Psoas muscle (tissue), 8 donors: ENCODE measurements around the gene ACTL8. TPM values are rescaled to one million over a fixed set of nuclear protein-coding genes. Genes with fewer than 3 reads are reported as not detected.

Source experiments
- ATAC-seq, 4 donors: fragments of 200-7000 bp; cut with Tn5 transposase; one replicate each; pipeline ENCODE4 v1.9.1; 2020; ENCODE audit warnings: moderate library complexity in 3 of 4, mild to moderate bottlenecking in 2 of 4
- DNase-seq, 2 donors: peaks; one replicate each; pipeline ENCODE4 v3.0.0-alpha.2; 2020
- H3K27ac ChIP-seq: fragments of 200-600 bp; one replicate; pipeline ENCODE4 v1.8.0; 2022
- H3K27me3 ChIP-seq, 3 donors: fragments of 200-600 bp in 1 of 3; one replicate each; pipeline versions ENCODE4 v1.6.1 to v1.8.0; 2013 to 2022; ENCODE audit warnings: low read length in 2 of 3, mild to moderate bottlenecking in 2 of 3, moderate library complexity in 1 of 3; ENCODE audit not compliant: insufficient read depth in 3 of 3
- H3K36me3 ChIP-seq, 2 donors: fragments of 200-600 bp in 1 of 2; one replicate each; pipeline versions ENCODE4 v1.6.1 to v1.8.0; 2013 to 2022; ENCODE audit warnings: low read depth in 1 of 2, mild to moderate bottlenecking in 1 of 2, moderate library complexity in 1 of 2; ENCODE audit not compliant: insufficient read depth in 1 of 2
- H3K4me1 ChIP-seq: fragments of 200-600 bp; one replicate; pipeline ENCODE4 v1.8.0; 2022
- H3K4me3 ChIP-seq: fragments of 200-600 bp; one replicate; pipeline ENCODE4 v1.8.0; 2022; ENCODE audit warnings: mild to moderate bottlenecking
- H3K9me3 ChIP-seq: fragments of 200-600 bp; one replicate; pipeline ENCODE4 v1.8.0; 2022
- CTCF ChIP-seq: fragments of 200-600 bp; IDR thresholded peaks from one replicate; pipeline ENCODE4 v1.8.0; 2022; ENCODE audit warnings: antibody characterized with exemption
- WGBS, 3 donors: extraction: QIAGEN DNeasy Blood & Tissue Kit; methylation state at CpG; one replicate each; pipeline versions ENCODE4 v1.1.6 to v1.1.7; 2013; 5-methylcytosine and 5-hydroxymethylcytosine counted together
- intact Hi-C, 2 donors: fragments of 100-400 bp; cut with DNase I; formaldehyde crosslinking; loops; one replicate each; pipeline versions ENCODE4 v1.11.0 to v1.14.2; 2022
- polyA plus RNA-seq, 3 donors: library from polyadenylated mRNA; stranded (reverse); fragments of 200-250 nt; gene quantifications; one replicate each; pipeline ENCODE4 v1.2.3, GENCODE V29; 2013
- total RNA-seq, 4 donors: library from RNA; stranded (reverse); fragmentation: NEBNext Ultra II Directional in 2 of 4; extraction: Animal tissue kit (Norgen Biotek cat#: 25700) in 2 of 4; gene quantifications; one replicate each; pipeline versions ENCODE4 v1.2.1 to v1.2.4, GENCODE V29; 2021 to 2023
- donor health status: healthy with polysubstance abuse.
- donor health status: DM: no; HTN: no; CAD: no; lungs with moderate emphysema.
- donor health status: Bipolar disorder and iron deficiency.
- donor health status: healthy.
- donor health status: DM: yes; HTN: yes; CAD: no.
- donor health status: DM: no; HTN: no; CAD: no.
- donor health status: DM: no; HTN: no; CAD: no.
- donor health status: DM: yes; HTN: yes; CAD: no.

The ACTL8 gene
- total and polyA plus RNA-seq, 7 donors = not detected

- ATAC-seq = no peak
- WGBS, 3 donors = 76 to 79% (median 76%) methylated on average over 4 of the region's 4 CpGs
- Histone ChIP-seq H3K4me3 (no peak overlapping the region), H3K27ac (no peak overlapping the region), H3K36me3 (no peaks in the 10 kb centered on the region), H3K9me3 (peaks cover 12% of the 10 kb centered on the region), H3K4me1 (no peaks in the 10 kb centered on the region), H3K27me3 (peaks cover 3 to 10% (median 4%) of the 10 kb centered on the region in 3 donors)
- DNase-seq = no peak
- no peak for TF ChIP-seq CTCF
- intact Hi-C loops = no loop called here
Measured at GRCh38 chr1:17752356-17752755, 2.8 kb upstream of the ACTL8 start.

GRCh38 chr1:17757426-17757825 lies 2.3 kb downstream of the ACTL8 start:
- no peak for TF ChIP-seq CTCF
- H3K4me3 ChIP-seq = no peak overlapping the region
- DNase-seq (no peak), ATAC-seq (no peak)
- no peaks in the 10 kb centered on the region for H3K36me3 ChIP-seq
- intact Hi-C loops = no loop called here
- WGBS, 3 donors = 26 to 39% (median 30%) methylated on average over 6 of the region's 6 CpGs
- peaks cover 0 to 4% (median 4%) of the 10 kb centered on the region in 3 donors for H3K27me3 ChIP-seq
- H3K27ac ChIP-seq = no peak overlapping the region
- H3K4me1 ChIP-seq = no peaks in the 10 kb centered on the region
- H3K9me3 ChIP-seq = peaks cover 29% of the 10 kb centered on the region

- ATAC-seq (no peak), DNase-seq (no peak)
- Histone ChIP-seq H3K4me1 (no peaks in the 10 kb centered on the region), H3K9me3 (peaks cover 29% of the 10 kb centered on the region), H3K36me3 (no peaks in the 10 kb centered on the region), H3K4me3 (no peak overlapping the region), H3K27ac (no peak overlapping the region), H3K27me3 (peaks cover 0 to 5% (median 4%) of the 10 kb centered on the region in 3 donors)
- no peak for TF ChIP-seq CTCF
- WGBS, 3 donors = 63 to 74% (median 66%) methylated on average over 7 of the region's 7 CpGs
- intact Hi-C loops = no loop called here
Measured at GRCh38 chr1:17759114-17759513, 4.0 kb downstream of the ACTL8 start.

- ATAC-seq (no peak), DNase-seq (no peak)
- Histone ChIP-seq H3K4me3 (no peak overlapping the region), H3K4me1 (no peaks in the 10 kb centered on the region), H3K27me3 (peaks cover 0 to 14% (median 4%) of the 10 kb centered on the region in 3 donors), H3K9me3 (peaks cover 17% of the 10 kb centered on the region), H3K27ac (no peak overlapping the region), H3K36me3 (no peaks in the 10 kb centered on the region)
- intact Hi-C loops = no loop called here
- TF ChIP-seq CTCF = no peak
- 83 to 90% (median 87%) methylated on average over 11 of the region's 11 CpGs for WGBS, 3 donors
Measured at GRCh38 chr1:17762313-17762712, 7.2 kb downstream of the ACTL8 start.

GRCh38 chr1:17763417-17763816 lies 8.3 kb downstream of the ACTL8 start:
- WGBS, 3 donors = 65 to 72% (median 69%) methylated on average over 8 of the region's 8 CpGs
- Histone ChIP-seq H3K36me3 (no peaks in the 10 kb centered on the region), H3K27me3 (peaks cover 0 to 14% (median 4%) of the 10 kb centered on the region in 3 donors), H3K4me1 (no peaks in the 10 kb centered on the region), H3K9me3 (peaks cover 15% of the 10 kb centered on the region), H3K4me3 (no peak overlapping the region), H3K27ac (no peak overlapping the region)
- intact Hi-C loops = no loop called here
- DNase-seq (no peak), ATAC-seq (no peak)
- TF ChIP-seq CTCF = no peak
